Fibroblast of pulmonary artery (primary cell): Measurements from ENCODE around the gene PNPLA2.

Experiments
- DNase-seq: peaks from one replicate; pipeline ENCODE4 v3.0.0-alpha.2; 2010; ENCODE audit warnings: low read depth
- H3K4me3 ChIP-seq: replicated peaks from 2 replicates; pipeline ENCODE4 v1.5.1; 2011; ENCODE audit warnings: low read depth, mild to moderate bottlenecking, control low read depth, low read length, moderate library complexity
- TF ChIP-seq, protein P1 (sequence below): IDR thresholded peaks from 2 replicates; pipeline ENCODE4 v1.5.1; 2011; ENCODE audit warnings: mild to moderate bottlenecking, control low read depth, low read length, inconsistent platforms; ENCODE audit errors: missing control alignments

PNPLA2 gene

DNA sequence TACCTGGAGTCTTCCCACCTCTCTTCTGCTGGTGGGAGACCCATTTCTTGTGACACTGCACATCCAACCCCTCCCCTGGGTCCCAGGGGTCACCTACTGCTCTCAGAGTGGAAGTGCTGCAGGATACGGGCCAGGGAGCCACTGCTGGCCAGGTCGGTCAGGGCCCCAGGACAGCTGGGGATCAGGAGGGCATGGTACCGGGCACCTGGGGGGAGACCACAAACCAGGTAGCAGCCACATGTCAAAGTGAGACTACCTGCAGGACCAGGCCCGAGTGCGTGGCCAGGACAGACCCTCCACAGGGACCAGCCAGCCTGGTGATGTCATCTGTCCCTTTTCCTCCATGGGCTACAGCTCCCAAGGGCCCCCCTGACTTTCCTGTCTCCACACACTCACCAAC, 45.3 kb upstream of the PNPLA2 start:
- TF ChIP-seq, protein P1, sequence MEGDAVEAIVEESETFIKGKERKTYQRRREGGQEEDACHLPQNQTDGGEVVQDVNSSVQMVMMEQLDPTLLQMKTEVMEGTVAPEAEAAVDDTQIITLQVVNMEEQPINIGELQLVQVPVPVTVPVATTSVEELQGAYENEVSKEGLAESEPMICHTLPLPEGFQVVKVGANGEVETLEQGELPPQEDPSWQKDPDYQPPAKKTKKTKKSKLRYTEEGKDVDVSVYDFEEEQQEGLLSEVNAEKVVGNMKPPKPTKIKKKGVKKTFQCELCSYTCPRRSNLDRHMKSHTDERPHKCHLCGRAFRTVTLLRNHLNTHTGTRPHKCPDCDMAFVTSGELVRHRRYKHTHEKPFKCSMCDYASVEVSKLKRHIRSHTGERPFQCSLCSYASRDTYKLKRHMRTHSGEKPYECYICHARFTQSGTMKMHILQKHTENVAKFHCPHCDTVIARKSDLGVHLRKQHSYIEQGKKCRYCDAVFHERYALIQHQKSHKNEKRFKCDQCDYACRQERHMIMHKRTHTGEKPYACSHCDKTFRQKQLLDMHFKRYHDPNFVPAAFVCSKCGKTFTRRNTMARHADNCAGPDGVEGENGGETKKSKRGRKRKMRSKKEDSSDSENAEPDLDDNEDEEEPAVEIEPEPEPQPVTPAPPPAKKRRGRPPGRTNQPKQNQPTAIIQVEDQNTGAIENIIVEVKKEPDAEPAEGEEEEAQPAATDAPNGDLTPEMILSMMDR = no peak
- H3K4me3 ChIP-seq = no peak overlapping the region
- no peak for DNase-seq

DNA sequence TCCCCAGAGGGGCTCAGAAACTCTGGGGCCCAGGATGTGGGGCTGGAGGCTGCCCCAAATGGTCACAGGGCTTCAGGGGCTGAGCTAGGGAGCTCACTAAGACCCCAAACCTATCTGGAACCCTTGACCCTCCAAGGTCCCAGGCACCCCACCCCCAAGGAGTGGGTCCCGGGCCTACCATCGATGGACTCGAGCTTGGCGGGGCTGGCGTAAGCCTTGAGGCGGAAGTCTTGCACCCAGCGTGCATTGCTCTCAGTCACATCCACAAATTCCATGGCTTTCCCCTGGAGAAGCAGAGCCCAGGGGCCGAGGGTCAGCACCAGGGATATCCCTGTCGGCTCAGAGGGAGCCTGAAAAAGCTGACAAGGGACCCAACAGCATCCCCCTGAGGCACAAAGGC, 44.9 kb upstream of the PNPLA2 start:
- DNase-seq = no peak
- TF ChIP-seq, protein P1 = no peak
- no peak overlapping the region for H3K4me3 ChIP-seq

DNA sequence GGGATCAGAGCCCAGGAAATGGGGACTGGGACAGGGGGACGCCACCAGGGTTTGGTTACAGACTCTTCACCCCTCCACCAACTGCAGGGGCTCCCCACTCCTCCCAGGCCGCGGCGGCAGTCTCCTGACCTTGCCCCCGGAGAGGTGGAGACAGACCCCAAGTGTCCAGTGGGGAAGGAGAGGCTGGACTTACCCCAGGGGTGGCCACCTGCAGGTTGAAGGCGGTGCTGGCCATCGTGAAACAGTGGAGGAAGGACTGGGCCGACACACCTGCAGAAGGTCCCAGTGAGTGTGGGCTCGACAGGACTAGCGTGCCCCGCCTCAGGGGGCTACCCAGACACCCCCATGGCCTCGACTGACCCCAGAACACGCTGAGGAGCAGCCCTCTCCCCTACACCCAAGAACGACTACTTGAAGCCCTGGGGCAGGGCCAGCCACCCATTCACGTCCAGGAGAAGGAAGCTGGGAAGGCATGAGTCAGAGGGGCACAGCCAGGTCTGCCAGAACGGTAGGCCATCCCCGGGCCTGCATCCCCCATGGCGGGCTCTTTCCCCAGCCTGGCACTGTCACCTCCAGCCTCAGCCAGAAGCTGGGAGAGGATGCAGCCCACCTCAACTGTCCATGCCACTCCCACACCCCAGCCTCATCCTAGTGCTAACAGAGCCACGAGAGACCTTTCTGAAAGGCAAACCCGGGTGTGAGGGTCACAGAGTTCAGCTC, 43.7 kb upstream of the PNPLA2 start:
- H3K4me3 ChIP-seq = peak overlapping the region; percentile 74
- TF ChIP-seq, protein P1 = no peak
- peak; percentile 36 for DNase-seq

DNA sequence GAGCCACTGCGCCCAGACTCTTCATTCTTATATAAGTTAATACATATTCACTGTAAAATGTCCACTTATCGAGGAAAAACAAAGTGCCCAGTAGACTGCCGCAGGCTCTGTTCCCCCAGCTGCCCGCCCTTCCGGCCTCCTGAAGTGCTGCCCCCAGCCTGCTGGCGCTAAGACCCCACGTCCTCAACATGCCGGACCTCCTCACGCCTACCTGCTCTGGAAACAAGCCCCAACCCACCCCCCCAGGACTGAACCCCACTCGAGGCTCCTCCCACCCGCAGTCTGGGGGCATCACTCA, 42.5 kb upstream of the PNPLA2 start:
- TF ChIP-seq, protein P1 = no peak
- no peak for DNase-seq
- peak overlapping the region; percentile 74 for H3K4me3 ChIP-seq

DNA sequence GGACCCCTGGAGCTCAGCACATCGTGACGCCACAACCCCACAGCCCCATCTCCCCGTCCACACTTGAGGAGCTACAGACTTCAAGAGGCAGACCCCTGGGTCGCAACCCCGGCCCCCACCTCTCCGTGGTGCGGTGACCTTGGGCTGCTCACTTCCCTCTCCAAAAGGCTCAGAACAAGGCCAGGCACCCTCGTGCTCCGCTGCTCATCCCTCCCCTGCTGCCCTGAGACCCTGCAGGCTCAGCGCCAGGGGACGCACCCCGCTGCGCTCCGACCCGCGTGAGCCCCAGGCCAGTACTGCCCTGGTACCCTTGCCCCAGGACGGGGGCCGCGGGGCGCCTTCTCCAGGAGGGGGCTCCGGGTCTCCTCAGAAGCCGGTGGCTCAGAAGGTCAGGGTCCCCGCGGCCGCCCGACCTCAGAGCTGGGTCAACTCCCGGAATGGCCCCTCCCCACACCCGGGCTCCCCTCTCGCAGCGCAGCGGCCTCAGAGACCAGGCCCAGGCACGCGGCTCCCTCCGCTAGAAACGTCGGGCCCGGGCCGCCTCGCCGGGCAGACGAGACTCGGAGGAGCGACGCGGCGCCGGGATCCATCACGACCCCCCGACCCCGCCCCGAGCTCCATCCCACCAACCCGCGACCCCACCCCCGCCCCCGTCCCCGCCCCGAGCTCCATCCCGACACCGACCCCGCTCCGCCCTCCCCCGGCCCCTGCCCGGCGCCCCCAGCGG, 42.0 kb upstream of the PNPLA2 start:
- DNase-seq = no peak
- peak overlapping the region; percentile 74 for H3K4me3 ChIP-seq
- TF ChIP-seq, protein P1 = no peak

DNA sequence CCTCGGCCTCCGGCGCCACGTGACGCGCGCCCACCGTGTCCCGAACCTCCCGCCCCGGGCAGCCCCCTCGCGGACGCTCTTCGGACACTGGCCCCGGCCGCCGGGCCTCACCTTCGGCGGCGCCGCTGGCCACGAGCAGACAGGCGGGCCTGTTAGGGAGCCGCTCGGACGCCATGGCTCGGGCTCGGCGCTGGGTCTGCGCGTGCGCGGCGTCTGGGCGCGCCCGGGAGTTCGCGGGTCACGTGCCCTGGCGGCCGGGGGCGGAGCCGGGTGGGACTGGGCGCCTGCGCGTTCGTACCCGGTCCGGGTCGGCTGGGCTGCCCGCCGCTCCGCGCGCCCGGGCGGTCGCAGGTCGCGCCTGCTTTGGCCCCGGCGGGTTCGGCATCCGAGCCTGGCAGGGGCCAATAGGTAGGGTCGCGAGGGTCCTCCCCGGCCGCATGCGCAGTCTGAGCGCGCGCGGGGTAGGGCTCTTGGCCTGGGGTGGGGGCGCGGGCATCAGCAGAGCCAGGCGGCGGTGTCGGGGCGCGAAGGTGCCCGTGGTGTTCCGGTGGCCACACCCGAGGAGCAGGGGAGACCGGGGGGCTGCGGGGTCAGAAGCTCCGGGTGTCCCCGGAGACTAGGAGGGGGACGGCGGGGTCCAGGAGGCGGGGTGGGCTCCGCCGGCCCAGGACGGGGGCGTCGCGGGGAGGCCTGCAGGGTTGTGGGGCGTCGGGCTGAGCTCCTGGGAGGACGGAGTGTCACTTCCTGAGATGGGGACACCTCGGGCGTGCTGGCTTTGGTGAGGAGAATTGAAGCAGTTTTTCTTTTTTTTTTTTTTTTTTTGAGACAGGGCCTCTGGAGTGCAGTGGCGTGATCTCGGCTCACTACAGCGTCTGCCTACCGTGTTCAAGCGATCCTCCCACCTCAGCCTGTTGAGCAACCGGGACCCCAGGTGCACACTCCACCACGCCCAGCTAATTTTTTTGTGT, 41.1 kb upstream of the PNPLA2 start, which contains the start of gene GATD1:
Gene GATD1 (minus strand): TSS at position 200 of the 968 bp plus-strand sequence. CDS start 25 bp downstream, at position 175.
- peak within 1 kb of the TSS; percentile 74 for H3K4me3 ChIP-seq
- DNase-seq = peak; percentile 86
- TF ChIP-seq, protein P1 = no peak
